GM06990 (cell line): Measurements from ENCODE around the gene ID1.
A peak's percentile ranks its signal among the peaks of the same experiment; 100 is the strongest.
"Not testable (repeated sequence)": the region's sequence is repeated elsewhere in the genome, so short reads cannot be mapped to it uniquely, and the experiment has no call there.

ENCODE experiments used
- DNase-seq: peaks from one replicate; pipeline ENCODE4 v3.0.0-alpha.2; 2011; ENCODE audit not compliant: insufficient read length; ENCODE audit errors: extremely low read depth
- H3K27me3 ChIP-seq: replicated peaks from 2 replicates; pipeline ENCODE4 v1.6.0; 2011; ENCODE audit warnings: low read length; ENCODE audit not compliant: control insufficient read depth, insufficient read depth
- H3K36me3 ChIP-seq: 2 replicates; pipeline ENCODE4 v1.5.1; 2011; ENCODE audit warnings: low read length; ENCODE audit not compliant: control insufficient read depth, insufficient read depth
- H3K4me3 ChIP-seq: replicated peaks from 2 replicates; pipeline ENCODE4 v1.5.1; 2011; ENCODE audit warnings: low read depth, mild to moderate bottlenecking, control low read depth, low read length
- TF ChIP-seq, protein P1 (sequence below): IDR thresholded peaks from 2 replicates; pipeline ENCODE4 v1.5.1; 2011; ENCODE audit warnings: low read length, control low read depth, mild to moderate bottlenecking, inconsistent platforms; ENCODE audit not compliant: insufficient read depth, poor library complexity, severe bottlenecking

Gene ID1

DNA sequence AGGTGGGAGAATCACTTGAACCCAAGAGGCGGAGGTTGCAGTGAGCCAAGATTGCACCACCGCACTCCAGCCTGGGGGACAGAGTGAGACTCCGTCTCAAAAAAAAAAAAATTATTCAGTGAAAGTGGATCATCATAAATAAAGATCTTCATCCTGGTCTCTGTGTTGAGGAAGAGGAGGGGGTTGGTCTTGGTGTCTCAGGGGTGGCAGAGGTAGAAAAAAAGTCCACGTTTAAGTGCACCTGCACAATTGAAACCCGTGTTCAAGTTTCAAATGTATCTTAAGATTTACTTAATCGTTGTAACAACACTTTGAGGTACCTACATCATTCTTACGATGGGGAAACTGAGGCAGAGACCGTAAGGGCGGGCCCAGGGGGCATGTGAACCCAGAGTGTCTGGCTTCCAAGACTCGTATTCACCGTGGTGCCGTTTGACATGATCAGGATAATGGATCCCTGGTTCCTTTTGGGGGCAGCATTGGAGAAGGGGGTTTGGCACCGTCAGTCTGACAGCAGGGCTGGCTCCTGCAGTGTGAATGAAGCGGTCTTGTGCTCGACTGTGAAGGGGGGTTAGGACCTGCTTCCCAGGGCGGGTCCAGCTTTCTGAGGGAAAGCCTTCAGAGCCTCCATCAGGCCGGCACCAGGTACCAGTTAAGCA, 32.9 kb upstream of the ID1 start:
- TF ChIP-seq, protein P1, sequence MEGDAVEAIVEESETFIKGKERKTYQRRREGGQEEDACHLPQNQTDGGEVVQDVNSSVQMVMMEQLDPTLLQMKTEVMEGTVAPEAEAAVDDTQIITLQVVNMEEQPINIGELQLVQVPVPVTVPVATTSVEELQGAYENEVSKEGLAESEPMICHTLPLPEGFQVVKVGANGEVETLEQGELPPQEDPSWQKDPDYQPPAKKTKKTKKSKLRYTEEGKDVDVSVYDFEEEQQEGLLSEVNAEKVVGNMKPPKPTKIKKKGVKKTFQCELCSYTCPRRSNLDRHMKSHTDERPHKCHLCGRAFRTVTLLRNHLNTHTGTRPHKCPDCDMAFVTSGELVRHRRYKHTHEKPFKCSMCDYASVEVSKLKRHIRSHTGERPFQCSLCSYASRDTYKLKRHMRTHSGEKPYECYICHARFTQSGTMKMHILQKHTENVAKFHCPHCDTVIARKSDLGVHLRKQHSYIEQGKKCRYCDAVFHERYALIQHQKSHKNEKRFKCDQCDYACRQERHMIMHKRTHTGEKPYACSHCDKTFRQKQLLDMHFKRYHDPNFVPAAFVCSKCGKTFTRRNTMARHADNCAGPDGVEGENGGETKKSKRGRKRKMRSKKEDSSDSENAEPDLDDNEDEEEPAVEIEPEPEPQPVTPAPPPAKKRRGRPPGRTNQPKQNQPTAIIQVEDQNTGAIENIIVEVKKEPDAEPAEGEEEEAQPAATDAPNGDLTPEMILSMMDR: no peak
- no peak for DNase-seq
- H3K27me3 ChIP-seq: no peaks in the 10 kb centered on the region
- H3K4me3 ChIP-seq: peak overlapping the region; percentile 66
- H3K36me3 ChIP-seq: peaks cover 4% of the 10 kb centered on the region

DNA sequence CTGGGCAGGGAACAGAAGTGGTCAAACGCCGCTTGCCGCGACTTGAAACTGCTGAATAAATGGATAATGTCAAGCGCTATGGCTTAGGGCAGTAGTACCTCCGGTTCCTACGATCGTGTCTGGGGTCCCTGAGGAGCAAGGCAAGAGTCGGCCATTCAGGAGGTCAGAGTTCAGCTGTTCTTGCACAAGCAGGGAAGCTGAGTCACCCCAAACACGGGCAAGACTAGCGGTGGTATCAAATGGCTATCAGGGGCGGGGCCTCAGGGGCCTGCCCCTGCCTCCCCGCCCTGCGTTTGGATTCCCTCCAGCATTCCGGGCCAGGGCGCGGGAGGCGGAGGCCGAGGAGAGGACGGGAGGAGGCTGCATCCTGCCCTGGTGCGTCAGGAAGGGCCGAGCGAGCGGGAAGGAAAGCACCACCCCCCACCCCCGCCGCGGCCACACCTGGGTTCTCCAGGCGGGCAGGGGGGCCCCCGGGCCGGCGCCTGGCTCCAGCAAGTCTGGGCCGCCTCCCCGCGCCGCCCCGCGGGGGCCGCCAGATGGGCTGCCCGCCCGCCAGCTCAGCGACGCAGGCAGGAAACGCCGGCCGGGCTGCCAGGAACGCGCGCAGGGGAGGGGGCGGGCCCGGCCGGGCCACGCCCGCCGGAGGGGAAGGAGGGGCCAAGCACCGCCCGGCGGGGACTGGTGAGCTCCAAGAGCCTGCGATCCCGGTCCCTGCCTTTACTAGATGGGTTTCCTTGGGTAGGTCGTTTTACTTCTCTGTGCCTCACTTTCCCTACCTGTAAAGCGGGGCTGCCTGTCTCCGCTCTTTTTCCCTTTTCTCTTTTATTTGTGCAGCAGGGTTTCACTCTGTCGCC, 32.2 kb upstream of the ID1 start:
- H3K36me3 ChIP-seq: peaks cover 2% of the 10 kb centered on the region
- H3K27me3 ChIP-seq: no peaks in the 10 kb centered on the region
- TF ChIP-seq, protein P1: no peak
- DNase-seq: peak; percentile 94
- H3K4me3 ChIP-seq: peak overlapping the region; percentile 66

DNA sequence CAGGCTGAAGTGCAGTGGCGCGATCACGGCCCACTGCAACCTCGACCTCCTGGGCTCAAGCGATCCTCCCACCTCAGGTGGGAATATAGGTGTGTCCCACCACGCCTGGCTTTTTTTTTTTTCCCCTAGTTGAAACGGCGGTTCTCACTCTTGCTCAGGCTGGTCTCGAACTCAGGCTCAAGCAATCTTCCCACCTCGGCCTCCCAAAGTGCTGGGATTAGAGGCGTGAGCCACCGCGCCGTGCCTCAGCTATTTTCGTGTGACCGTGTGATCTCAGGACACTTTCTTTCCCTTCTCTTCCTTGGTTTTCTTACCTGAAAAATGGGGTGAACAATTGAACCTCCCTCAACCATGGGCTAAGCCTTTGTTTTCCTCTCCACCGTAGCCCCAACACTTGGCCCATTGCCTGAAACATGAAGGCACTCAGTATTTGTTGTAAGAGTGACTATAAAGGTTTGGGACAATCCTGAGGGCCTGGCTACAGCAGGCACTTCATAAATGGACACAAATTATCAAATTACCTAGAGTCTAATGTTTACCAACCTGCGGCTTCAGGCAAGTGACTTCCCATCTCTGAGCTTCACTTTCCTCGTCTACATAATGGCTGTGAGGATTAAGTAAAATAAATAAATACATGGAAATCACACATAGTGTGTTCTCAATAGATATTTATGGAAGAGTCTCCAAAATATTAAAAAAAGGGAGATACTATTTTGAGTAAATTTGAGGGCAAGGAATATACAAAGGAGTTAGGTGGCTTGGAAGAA, 31.4 kb upstream of the ID1 start:
- Histone ChIP-seq H3K4me3 (peak overlapping the region; percentile 66), H3K36me3 (peaks cover 2% of the 10 kb centered on the region), H3K27me3 (no peaks in the 10 kb centered on the region)
- DNase-seq: no peak
- TF ChIP-seq, protein P1: no peak

DNA sequence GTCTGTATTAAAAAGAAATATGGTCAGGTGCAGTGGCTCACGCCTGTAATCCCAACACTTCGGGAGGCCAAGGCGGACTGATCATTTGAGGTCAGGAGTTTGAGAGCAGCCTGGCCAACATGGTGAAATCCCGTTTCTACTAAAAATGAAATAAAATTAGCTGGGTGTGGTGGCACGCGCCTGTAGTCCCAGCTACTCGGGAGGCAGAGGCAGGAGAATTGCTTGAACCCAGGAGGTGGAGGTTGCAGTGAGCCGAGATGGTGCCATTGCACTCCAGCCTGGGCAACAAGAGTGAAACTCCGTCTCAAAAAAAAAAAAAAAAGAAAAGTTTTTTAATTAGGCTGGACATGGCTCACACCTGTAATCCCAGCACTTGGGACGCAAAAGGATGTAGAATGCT, 30.1 kb upstream of the ID1 start:
- H3K36me3 ChIP-seq, H3K4me3 ChIP-seq, H3K27me3 ChIP-seq, DNase-seq: not testable (repeated sequence)

DNA sequence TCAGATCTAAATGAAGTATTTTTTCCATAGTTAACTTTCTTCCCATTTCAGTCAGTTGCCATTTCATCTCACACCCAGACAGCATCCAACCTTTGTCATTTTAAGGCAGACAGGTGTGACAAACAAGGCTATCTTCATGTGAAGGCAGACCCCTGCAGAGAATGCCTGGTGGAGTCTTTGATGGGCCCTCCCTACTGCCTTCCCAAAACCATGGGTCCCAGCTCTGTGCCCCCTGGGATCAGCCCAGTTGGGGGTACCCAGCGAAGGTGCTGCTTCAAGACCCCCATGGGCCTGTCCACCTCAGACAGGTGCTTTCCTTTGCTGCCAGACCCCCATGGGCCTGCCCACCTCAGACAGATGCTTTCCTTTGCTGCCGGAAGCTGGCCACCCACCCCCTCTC, 28.3 kb upstream of the ID1 start:
- DNase-seq: no peak
- TF ChIP-seq, protein P1: no peak
- Histone ChIP-seq H3K4me3 (no peak overlapping the region), H3K36me3 (no peaks in the 10 kb centered on the region), H3K27me3 (no peaks in the 10 kb centered on the region)

DNA sequence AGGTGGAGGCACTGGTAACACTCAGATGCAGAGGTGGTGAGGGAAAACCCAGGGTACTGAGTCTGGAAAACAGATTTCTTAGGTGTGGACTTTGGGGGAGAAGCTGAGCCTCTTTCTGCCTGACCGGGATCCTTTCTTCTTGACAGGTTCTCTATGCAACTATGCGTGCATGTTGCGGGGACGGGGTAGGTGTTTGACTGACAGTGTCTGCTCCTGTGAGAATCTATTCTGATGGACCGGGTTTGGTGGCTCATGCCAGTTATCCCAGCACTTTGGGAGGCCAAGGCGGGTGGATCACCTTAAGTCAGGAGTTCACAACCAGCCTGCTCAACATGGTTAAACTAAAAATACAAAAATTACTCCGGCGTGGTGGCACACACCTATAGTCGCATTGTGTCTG, 27.9 kb upstream of the ID1 start:
- no peak for DNase-seq
- TF ChIP-seq, protein P1: no peak
- Histone ChIP-seq H3K36me3 (no peaks in the 10 kb centered on the region), H3K27me3 (no peaks in the 10 kb centered on the region), H3K4me3 (no peak overlapping the region)
